Coronary artery (tissue), 2 donors: Measurements from ENCODE around the gene KRTAP10-3.

Source experiments
- DNase-seq: peaks from one replicate; pipeline ENCODE4 v3.0.0-alpha.2; 2017; ENCODE audit warnings: low spot score
- H3K27ac ChIP-seq, 2 donors: fragments of 200-600 bp; sonication (generic); one replicate each; pipeline ENCODE4 v1.5.1; 2016 to 2019
- H3K4me3 ChIP-seq: fragments of 200-600 bp; sonication (generic); 2 replicates; pipeline ENCODE4 v1.5.1; 2016; ENCODE audit warnings: mild to moderate bottlenecking, moderate library complexity
- TF ChIP-seq, protein P1 (sequence below): fragments of 200-600 bp; sonication (generic); IDR thresholded peaks from one replicate; pipeline ENCODE4 v1.5.1; 2019; ENCODE audit warnings: antibody characterized with exemption

The KRTAP10-3 gene

DNA sequence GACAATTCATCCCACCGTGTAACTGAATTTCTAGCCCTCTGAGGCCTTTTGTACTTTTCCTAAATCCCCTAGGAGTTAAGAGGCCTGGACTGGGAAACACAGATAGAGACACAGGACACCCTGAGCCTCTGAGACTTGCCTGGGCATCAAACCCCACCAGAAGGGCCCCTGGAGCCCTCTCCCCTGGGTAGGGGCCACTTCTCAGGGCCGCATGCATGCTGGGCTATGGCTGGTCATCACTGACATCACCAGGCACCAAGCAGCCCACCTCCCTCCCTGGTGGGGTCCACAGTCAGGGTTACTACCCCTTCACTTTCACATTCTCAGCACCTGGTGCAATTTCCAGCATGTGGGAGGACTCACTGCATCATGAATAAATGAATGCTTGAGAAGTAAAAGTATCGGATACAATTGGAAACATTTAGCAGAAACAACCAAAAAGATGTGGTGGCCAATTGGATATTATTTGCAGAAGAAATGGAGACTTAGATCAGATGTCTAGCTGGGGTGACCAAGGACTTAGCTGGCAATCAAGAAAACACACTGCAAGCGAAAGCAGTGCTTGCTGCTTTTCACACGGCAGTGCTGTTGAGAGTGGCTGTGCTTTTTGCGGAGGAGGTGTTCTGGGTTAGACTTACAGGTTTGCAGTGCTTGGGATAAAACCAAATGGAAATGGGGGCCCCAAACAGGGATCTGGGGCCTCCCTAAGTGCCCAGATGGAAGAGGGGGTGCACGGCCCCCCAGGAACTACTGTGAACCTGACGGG, 40.9 kb upstream of the KRTAP10-3 start:
- H3K4me3 ChIP-seq = no peak overlapping the region
- TF ChIP-seq, protein P1, sequence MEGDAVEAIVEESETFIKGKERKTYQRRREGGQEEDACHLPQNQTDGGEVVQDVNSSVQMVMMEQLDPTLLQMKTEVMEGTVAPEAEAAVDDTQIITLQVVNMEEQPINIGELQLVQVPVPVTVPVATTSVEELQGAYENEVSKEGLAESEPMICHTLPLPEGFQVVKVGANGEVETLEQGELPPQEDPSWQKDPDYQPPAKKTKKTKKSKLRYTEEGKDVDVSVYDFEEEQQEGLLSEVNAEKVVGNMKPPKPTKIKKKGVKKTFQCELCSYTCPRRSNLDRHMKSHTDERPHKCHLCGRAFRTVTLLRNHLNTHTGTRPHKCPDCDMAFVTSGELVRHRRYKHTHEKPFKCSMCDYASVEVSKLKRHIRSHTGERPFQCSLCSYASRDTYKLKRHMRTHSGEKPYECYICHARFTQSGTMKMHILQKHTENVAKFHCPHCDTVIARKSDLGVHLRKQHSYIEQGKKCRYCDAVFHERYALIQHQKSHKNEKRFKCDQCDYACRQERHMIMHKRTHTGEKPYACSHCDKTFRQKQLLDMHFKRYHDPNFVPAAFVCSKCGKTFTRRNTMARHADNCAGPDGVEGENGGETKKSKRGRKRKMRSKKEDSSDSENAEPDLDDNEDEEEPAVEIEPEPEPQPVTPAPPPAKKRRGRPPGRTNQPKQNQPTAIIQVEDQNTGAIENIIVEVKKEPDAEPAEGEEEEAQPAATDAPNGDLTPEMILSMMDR = no peak
- no peak for DNase-seq
- no peak overlapping the region for H3K27ac ChIP-seq

DNA sequence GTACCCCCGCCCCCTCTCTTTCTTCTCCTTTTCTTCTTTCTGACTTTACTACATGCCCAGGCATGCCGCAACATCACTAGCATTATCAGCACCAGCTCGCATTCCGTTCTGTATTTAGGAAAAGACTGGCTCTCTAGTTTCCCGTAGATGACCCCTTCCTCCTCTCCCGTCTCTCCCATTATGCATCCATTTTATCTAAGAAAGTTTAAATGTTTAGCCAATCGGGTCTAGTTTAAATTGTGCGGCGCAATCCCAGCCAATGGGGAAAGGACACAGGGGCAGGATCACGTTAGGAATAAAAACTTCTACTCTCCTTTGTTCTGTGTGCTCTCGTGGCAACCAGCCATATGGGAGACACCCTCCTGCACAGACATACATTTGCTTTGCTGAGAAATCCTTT, 39.5 kb upstream of the KRTAP10-3 start:
- no peak for DNase-seq
- TF ChIP-seq, protein P1 = no peak
- H3K27ac ChIP-seq = no peak overlapping the region
- H3K4me3 ChIP-seq = no peak overlapping the region

DNA sequence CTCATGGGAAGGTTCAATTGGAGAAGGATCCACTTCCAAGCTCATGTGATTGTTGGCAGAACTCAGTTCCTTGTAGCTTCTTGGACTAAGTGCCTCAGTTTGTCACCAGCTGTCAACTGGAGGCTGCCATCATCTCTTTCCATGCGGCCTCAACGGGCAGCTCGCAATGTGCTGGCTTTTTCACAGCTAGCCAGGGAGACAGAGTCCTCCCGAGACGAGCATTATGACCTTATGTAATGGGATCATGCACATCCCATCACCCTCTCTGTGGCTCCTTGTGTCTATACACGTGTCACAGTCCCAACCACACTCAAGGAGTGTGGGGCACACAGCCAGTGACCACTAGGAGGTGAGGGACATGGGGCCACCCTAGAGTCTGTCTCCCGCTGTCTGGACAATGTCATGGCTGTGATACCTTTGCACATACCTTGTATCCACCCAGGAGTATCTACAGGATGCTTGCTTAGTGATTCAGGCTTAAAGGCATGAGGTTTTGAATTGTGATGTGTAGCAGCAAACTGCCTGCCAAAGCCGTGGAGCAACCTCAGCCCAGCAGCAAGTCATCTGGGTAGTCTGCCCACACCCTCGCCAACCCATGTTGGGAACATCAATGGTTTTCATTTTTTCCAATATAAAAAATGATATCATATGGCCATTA, 37.6 kb upstream of the KRTAP10-3 start:
- no peak overlapping the region for H3K4me3 ChIP-seq
- no peak overlapping the region for H3K27ac ChIP-seq
- TF ChIP-seq, protein P1 = no peak
- DNase-seq = no peak

DNA sequence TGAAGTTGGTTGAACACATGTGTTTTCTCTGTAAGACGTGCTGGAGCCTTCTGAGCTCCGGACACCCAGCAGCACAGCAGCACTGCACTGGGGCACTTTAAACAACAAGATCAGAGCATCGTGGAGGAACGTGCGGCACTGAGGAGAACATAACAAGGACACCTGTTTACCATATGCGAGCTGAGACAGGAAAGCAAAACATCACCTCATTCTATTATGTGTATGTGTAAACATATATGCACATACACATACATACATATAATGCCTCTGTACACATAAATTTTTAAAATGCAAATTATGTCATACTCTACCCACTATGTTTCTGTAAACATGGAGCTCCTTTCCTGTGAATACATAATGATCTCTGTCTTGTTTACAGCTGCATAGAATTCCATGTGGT, 36.9 kb upstream of the KRTAP10-3 start:
- no peak for DNase-seq
- TF ChIP-seq, protein P1 = no peak

DNA sequence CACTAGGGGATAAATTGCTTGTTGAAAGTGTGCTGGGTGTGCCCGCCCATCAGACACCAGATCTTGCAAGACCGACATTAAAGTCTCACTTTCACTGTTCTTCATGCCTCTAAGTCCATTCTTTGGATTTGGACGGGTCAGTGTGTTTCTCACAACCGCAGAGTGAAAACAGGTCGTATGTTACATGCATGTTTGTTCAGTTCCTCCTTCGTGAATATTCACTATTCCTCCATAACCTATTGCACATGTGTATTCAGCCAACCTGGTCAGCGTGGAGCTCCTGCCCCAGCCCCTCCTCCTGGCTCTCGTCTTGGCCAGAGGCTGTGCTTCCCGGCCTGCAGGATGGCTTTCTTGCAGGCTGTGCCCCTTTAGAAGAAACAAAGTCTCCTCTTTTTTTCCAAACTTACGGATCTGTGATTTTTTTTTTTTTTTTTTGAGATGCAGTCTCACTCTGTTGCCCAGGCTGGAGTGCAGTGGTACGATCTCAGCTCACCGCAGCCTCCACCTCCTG, 35.9 kb upstream of the KRTAP10-3 start:
- H3K4me3 ChIP-seq = no peak overlapping the region
- H3K27ac ChIP-seq = no peak overlapping the region
- TF ChIP-seq, protein P1 = no peak
- no peak for DNase-seq

More for the DNA sequence above, 36.9 kb upstream of the KRTAP10-3 start:
- H3K27ac ChIP-seq = no peak overlapping the region
- H3K4me3 ChIP-seq = no peak overlapping the region

DNA sequence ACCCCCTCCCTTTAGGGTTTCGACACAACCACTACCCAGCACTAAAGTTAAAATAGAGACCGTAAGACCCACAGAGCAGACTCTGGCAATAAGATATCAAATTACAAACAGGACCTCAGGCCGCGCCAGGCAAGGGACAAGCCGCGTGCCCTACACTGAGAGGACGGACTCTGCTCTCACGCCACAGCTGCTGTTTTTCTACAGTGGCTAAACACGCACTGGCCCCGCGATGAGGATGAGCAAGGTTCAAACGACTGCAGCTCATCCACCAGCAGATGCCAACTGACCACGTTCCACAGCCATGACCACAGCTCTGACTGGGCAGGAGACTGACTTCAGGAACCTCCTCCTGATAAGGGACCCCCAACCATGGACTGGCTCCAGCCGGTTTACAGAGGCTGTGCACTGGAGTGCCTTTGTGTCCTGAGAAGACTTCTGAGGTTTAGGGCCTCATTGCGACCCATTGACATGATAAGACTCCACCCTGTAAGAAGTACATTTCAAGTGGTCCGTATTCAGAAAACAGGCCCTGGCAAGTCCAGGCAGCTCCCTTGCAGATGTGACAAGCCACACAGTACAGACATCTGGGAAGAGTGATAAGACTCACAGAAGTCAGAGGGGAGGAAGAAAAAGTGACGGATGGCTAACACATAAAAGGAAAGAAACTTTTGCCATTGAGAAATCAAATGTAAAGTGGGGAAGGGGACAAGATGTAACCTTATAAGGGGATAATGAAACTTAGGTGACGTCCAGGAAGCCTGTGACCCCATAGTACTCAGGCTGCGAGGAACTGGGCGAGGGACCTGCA, 35.2 kb upstream of the KRTAP10-3 start:
- H3K27ac ChIP-seq = no peak overlapping the region
- no peak for DNase-seq
- no peak overlapping the region for H3K4me3 ChIP-seq
- TF ChIP-seq, protein P1 = no peak
